HTERT RPE-1 (cell line): ENCODE data around the gene CAMK1D.
"Not testable (repeated sequence)": the region's sequence is repeated elsewhere in the genome, so short reads cannot be mapped to it uniquely, and the experiment has no call there.

Experiments
- in situ Hi-C: fragments of 300-500 bp; cut with MboI; formaldehyde crosslinking; loops from 4 replicates; pipeline ENCODE4 v1.14.3; 2020; ENCODE audit warnings: low sequenced_read_pairs

Gene CAMK1D

GRCh38 chr10:12710594-12711349 lies 361.4 kb downstream of the CAMK1D start:
- in situ Hi-C loops = no loop called here

- in situ Hi-C loops = no loop called here
Measured at GRCh38 chr10:12711350-12711708, 362.0 kb downstream of the CAMK1D start.

DNA sequence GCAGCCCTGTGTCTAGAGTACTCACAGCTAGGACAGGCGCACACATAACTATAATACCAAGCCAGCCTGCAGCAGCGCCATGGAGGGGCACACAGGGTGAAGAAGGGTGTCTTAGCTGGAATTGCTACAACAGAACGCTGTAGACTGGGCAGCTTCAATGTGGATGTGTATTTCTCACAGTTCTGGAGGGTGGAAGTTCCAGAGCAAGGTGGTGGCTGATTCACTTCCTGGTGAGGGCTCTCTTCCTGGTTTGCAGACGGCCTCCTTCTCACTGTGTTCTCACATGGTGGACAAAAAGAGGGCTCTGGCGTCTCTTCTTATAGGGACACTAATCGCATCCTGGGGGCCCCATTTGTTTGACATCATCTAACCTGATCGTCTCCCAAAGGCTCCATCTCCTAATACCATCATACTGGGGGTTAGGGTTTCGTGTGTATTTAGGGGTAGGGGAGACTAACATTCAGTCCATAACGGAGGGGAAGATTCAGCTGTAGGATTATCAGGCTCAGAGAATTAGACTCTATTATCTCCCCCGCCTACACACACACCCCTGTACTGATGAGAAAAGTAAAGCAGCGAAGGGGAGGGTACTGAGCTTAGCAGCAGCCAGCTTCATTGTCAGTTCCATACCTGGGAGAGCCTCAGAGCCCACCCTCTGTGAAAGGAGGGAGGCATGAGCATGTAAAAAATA lies 363.1 kb downstream of the CAMK1D start:
- in situ Hi-C loops = no loop called here

GRCh38 chr10:12712984-12713316 lies 363.6 kb downstream of the CAMK1D start:
- in situ Hi-C loops = not testable (repeated sequence)

DNA sequence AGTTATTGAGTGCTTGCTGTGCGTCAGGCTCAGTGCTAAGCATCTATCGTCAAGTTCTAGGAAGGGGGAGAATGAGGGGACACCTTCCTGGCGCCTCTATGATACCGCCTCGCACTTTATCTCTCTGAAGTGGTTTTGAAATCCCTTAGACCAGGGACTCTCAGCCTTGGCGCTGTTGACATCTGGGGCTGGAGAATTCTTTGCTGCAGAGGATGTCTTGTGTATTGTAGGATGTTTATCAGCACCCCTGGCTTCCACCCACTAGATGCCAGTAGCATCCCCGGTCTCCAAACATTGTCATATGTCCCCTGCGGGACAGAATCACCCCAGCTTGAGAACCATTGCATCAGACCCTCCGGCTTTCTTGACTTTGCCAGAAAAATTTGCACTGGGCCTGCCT lies 366.7 kb downstream of the CAMK1D start:
- in situ Hi-C loops = no loop called here

- in situ Hi-C loops = no loop called here
Measured at GRCh38 chr10:12717981-12718707, 368.8 kb downstream of the CAMK1D start.

DNA sequence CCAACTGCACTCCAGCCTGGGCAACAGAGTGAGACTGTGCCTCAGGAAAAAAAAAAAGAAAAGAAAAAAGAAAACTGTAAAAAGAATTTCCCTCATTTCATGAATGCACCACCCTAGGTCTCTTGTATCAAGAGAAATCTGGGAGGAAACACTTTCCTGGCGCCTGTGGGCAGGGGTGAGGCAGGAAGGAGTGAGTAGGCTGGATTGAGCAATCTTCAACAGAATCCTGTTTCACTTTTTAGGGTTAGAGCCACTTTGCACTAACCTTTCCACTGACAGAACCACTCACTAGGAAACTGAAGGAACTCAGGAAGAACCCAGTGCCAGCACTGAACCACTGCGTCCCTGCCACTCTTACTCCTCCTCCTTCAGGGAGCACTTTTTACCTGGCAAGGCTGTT lies 370.0 kb downstream of the CAMK1D start:
- in situ Hi-C loops = no loop called here

- in situ Hi-C loops = no loop called here
Measured at GRCh38 chr10:12720217-12720981, 371.1 kb downstream of the CAMK1D start.

- in situ Hi-C loops = no loop called here
Measured at GRCh38 chr10:12721334-12721733, 372.0 kb downstream of the CAMK1D start.

DNA sequence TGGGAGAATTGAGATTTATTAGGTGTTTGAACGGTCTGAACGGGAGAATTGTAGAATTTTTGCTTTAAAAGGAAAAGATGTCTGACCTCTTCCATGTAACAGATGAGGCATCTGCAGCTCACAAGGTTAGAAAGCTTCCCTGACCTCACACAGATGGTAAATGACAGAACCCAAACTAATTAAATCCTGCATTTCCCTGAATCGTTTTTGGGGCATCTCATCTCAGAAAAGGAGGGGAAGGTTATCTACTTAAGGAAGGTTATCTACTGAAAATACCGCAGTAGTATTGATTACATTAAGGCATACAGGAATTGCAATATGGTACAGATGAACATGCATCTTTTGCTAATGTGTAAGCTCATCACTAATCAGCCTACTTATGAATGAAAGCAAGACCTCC lies 373.9 kb downstream of the CAMK1D start:
- in situ Hi-C loops = no loop called here

- in situ Hi-C loops = no loop called here
Measured at GRCh38 chr10:12724807-12725579, 375.6 kb downstream of the CAMK1D start.

- in situ Hi-C loops = not testable (repeated sequence)
Measured at GRCh38 chr10:12725580-12725888, 376.2 kb downstream of the CAMK1D start.

- in situ Hi-C loops = no loop called here
Measured at GRCh38 chr10:12726971-12727831, 377.9 kb downstream of the CAMK1D start.

DNA sequence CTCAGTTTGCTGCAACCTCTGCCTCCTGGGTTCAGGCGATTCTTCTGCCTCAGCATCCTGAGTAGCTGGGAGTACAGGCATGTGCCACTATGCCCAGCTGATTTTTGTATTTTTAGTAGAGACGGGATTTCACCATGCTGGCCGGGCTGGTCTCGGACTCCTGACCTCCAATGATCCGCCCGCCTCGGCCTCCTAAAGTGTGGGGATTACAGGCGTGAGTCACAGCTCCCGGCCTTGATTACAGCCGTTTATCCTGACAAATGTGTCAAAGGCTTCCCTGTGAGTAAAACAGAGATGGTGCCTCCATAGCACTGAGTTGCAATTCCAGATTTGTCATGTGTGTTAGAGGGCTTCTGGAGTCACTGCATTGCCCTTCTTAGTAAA lies 378.5 kb downstream of the CAMK1D start:
- in situ Hi-C loops = no loop called here

DNA sequence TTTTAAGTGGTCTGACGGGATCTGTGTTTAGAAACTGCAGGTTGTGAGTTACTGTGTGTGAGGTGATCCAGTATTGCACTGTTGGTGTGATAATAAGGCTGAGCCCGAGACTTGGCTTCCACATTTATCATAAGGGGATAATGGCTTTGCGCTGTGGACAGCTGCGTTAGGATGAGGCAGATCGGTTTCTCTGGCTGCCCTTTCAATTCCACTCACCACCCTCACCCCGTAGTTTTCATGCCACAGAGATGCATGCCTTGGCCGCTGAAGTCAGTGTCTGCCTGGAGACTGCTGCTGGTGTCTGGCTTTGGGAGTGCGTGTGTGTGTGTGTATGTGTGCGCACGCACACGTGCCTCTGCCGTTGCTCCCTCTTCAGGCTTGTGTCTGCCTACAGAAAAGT lies 379.1 kb downstream of the CAMK1D start:
- in situ Hi-C loops = no loop called here

DNA sequence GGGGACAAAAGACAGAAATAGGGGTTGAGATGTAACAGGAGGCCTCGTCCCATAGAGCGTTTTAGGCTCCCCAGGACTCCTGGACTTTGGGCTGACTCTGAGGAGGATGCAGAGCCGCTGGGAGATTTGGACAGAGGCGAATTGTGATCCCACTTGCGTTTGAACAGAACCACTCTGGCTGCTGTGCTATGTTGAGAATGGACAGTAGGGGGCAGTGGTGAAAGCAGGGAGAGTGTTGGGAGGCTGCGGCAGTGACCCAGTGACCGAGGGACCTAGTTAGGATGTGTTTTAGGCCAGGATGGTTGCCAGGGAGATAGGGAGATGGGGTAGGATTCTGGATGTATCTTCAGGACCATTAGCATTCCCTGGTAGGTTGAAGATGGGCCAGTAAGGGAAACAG lies 380.5 kb downstream of the CAMK1D start:
- in situ Hi-C loops = no loop called here

DNA sequence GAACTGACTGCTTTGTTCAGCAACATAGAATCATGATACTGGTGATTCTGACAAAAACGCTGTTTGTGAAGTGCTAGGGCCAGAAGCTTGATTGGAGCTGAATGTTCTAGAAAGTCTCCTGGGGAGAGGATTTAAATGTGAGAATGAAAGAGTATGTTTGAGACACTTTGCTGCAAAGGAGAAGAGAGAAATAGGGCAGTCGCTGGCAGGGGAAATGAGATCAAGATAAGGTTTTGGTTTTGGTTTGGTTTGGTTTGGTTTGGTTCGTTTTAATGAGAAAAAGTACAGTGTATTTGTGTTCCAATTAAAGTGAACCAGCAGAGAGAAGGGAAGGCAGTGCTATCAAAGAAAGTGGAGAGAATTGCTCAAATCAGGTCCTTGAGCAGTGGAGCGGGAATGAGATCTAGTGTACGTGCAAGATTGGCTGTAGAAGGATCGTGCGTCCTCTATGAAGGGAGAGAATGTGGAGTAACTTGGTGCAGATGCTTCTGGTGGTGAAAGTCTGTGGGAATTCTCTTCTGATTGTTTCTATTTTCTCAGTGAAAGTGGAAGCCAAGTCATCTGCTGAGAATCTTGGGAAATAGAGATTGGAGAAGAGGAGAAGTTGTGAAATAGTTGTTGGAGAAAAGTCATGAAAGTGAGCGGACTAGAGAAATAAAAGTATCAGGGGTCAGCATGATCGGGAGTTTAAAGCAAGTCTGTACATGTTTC lies 381.6 kb downstream of the CAMK1D start:
- in situ Hi-C loops = no loop called here

DNA sequence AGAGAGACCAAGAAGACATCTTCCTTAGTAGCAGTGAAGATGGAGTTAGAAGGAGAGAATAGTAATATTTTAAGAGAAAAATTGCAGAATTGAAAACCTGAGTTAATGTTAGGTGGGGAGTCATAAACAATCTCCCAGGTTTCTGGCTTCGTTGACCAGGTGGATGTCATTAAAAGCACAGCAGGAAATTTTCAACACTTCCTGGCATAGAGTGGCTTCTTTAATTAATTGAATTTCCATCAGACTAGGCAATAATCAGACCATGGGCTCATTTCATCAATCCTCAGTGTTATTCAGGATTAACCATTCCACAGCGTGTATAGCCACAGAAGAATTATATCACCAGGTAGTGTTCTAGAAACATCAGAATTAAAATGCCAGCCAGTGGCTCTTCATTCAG lies 383.9 kb downstream of the CAMK1D start:
- in situ Hi-C loops = no loop called here

DNA sequence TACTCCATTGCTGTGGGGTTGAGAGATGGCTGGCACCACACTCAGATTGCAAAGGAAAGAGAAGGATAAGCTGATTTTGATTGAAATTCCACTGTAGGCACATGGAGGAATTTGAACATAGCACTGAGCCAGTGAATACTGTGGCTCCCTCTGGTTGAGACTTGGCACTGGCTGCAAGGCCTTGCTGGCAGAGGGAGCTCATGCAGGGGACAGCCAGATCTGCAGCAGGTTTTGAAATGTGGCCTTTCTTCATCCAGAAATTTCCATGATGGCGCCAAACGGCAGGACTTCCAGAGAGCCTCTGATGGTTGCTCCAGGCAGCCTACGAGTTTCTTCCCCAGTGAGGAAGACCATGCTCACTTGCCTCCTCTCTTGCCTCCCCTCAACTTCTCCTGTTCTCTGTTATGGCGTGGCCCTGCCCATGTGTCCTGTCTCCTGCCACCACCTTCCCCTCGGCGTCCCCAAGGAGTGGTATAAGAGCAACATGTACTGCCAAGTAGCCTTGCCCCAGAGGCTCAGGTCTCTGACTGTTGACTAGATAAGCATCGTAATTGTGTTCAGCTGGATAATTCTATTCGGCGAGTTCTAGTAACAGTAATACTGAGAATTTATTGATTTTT lies 386.6 kb downstream of the CAMK1D start:
- in situ Hi-C loops = no loop called here
